Duodenal mucosa (tissue), 2 donors: ENCODE results near the gene JAZF1.

Experiments used
- H3K27ac ChIP-seq: one replicate; pipeline ENCODE4 v1.7.0; 2013; ENCODE audit warnings: low read depth, low read length
- H3K27me3 ChIP-seq, 2 donors: one replicate each; pipeline ENCODE4 v1.7.0; 2013; ENCODE audit warnings: low read length in 2 of 2, control low read depth in 1 of 2; ENCODE audit not compliant: insufficient read depth in 2 of 2, control insufficient read depth in 1 of 2
- H3K36me3 ChIP-seq, 2 donors: one replicate each; pipeline ENCODE4 v1.7.0; 2013; ENCODE audit warnings: low read length in 2 of 2, control low read depth in 1 of 2; ENCODE audit not compliant: insufficient read depth in 2 of 2, control insufficient read depth in 1 of 2
- H3K4me1 ChIP-seq, 2 donors: one replicate each; pipeline ENCODE4 v1.7.0; 2013; ENCODE audit warnings: low read length in 2 of 2, control low read depth in 1 of 2; ENCODE audit not compliant: insufficient read depth in 2 of 2, control insufficient read depth in 1 of 2
- H3K4me3 ChIP-seq, 2 donors: one replicate each; pipeline ENCODE4 v1.7.0; 2013; ENCODE audit warnings: low read length in 2 of 2, low read depth in 1 of 2
- H3K9ac ChIP-seq, 2 donors: one replicate each; pipeline ENCODE4 v1.7.0; 2013; ENCODE audit warnings: low read length in 2 of 2, low read depth in 1 of 2
- H3K9me3 ChIP-seq, 2 donors: one replicate each; pipeline ENCODE4 v1.7.0; 2013; ENCODE audit warnings: low read length in 2 of 2, control low read depth in 1 of 2; ENCODE audit not compliant: control insufficient read depth in 1 of 2

Gene JAZF1

DNA sequence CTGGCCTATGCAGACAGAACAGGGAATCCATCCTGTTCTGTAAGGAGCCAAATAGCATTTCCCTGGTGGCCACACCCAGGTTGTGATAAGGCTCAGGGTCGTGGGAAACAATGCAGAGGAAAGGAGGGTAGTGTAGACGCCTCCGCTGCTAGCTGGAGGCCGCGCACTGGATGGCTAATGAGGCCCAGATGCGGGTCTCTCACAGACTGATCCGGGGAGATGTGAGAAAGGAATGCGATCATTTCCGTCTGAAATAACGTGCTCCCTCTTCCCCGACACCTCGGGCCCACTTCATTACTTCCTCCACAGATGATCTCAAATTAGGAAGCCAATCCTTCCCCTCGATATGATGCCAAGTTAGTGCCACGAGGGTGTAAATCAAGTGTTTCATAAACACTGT lies 237.4 kb downstream of the JAZF1 start:
- no peaks in the 10 kb centered on the region for H3K27me3 ChIP-seq
- no peaks in the 10 kb centered on the region for H3K4me1 ChIP-seq
- H3K4me3 ChIP-seq: no peak overlapping the region
- H3K9ac ChIP-seq: no peak overlapping the region
- no peaks in the 10 kb centered on the region for H3K9me3 ChIP-seq
- H3K36me3 ChIP-seq: no peaks in the 10 kb centered on the region
- H3K27ac ChIP-seq: no peak overlapping the region

DNA sequence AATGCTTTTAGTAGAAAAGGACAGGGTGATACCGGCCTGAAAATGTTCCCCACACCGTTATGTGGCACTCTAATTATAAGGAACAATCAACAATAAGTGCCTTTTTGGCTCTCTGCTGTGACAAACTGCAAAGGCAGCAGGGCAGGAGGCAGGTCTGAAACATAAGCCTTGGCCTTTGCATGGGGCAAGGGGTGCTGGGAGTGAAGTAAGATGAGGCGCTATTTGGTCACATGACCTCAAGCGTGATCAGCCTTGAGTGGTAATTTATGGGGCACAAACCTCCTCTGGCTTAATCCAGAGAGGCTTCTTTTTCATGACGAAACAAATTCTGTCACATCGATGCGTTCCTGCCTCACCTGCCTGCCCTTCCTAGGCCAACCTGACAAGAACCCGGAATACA lies 237.9 kb downstream of the JAZF1 start:
- H3K4me3 ChIP-seq: no peak overlapping the region
- H3K36me3 ChIP-seq: no peaks in the 10 kb centered on the region
- H3K27ac ChIP-seq: no peak overlapping the region
- no peaks in the 10 kb centered on the region for H3K4me1 ChIP-seq
- H3K9me3 ChIP-seq: no peaks in the 10 kb centered on the region
- H3K27me3 ChIP-seq: no peaks in the 10 kb centered on the region
- no peak overlapping the region for H3K9ac ChIP-seq

DNA sequence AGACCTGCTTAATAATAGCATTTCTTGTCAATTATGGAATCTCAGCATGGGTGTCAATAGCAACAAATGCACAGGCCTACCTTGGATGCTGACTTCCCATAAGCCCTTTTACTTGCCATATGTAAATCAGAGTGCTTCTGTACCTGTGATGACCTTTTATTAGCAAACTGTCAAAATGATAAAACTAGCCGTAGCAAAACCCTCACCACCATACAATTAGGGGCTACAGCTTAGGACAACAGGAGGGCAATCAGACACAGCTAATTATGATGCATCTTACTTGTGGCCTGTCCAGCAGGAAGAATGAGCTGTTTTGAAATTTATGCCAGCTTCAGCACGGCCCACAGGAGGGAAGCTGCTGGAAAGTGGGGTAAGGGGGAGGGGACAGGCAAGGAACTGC lies 239.1 kb downstream of the JAZF1 start:
- no peak overlapping the region for H3K9ac ChIP-seq
- no peak overlapping the region for H3K4me3 ChIP-seq
- no peaks in the 10 kb centered on the region for H3K9me3 ChIP-seq
- H3K27me3 ChIP-seq: no peaks in the 10 kb centered on the region
- H3K4me1 ChIP-seq: no peaks in the 10 kb centered on the region
- H3K27ac ChIP-seq: no peak overlapping the region
- no peaks in the 10 kb centered on the region for H3K36me3 ChIP-seq

DNA sequence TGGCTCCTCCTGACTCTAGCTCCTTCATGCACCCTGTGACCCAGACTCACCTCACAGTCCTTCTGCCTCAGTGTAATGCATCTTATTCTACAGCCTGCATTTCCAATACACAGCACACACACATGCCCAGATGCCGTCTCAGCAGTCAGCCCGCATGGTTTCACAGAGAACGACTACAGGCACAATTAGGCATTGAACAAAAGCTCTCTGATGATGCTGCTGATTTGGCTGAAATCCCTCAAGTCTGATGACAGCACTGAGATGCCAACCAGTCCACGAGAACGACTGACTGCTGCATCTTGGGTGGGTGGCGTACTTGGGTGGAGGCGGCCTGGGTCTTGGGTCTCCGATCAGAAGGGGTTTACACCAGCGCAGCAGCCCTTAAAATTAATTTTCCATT lies 240.3 kb downstream of the JAZF1 start:
- no peak overlapping the region for H3K4me3 ChIP-seq
- no peak overlapping the region for H3K27ac ChIP-seq
- H3K36me3 ChIP-seq: no peaks in the 10 kb centered on the region
- no peaks in the 10 kb centered on the region for H3K27me3 ChIP-seq
- H3K9me3 ChIP-seq: no peaks in the 10 kb centered on the region
- no peak overlapping the region for H3K9ac ChIP-seq
- no peaks in the 10 kb centered on the region for H3K4me1 ChIP-seq

DNA sequence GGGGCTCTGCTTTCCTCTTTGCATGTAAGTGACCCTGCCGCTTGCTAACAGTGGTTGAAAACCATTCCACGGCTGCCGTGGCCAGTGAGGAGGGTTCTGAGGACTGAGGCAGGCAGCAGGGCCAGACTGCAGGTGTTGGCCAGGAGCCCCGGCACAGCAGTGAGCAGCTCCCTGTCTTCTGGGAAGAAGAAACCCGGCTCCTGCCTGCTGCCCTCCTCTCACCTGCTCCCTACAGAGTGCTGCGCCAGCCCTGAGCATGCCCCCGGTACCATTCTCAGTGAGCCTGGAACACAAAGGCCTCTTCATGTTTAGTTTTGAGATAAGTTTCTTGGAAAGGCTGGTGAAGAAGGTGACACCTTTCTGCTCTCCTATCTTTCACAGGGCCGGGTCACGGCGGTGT lies 240.7 kb downstream of the JAZF1 start:
- no peak overlapping the region for H3K9ac ChIP-seq
- no peak overlapping the region for H3K4me3 ChIP-seq
- H3K27ac ChIP-seq: no peak overlapping the region

DNA sequence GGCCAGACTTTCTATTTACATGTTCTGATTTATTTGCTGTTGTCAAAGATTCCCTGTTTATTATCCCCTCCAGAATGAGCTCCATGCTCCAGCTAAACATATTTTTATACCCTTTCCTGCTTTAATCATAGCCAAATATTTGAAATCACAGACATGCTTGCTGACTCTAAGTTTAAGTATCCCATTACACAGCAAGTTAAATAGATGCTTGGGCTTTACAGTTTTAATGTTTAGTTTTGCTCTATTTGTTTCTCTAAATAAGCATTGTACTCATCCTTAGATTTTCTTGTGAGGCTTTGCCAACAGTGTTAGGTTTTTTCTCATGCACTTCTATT lies 243.9 kb downstream of the JAZF1 start:
- no peak overlapping the region for H3K9ac ChIP-seq
- H3K27ac ChIP-seq: no peak overlapping the region
- H3K4me3 ChIP-seq: no peak overlapping the region
- no peaks in the 10 kb centered on the region for H3K27me3 ChIP-seq
- no peaks in the 10 kb centered on the region for H3K9me3 ChIP-seq
- H3K4me1 ChIP-seq: no peaks in the 10 kb centered on the region
- H3K36me3 ChIP-seq: no peaks in the 10 kb centered on the region

More for the DNA sequence above, 240.7 kb downstream of the JAZF1 start:
- H3K36me3 ChIP-seq: no peaks in the 10 kb centered on the region
- H3K4me1 ChIP-seq: no peaks in the 10 kb centered on the region
- H3K9me3 ChIP-seq: no peaks in the 10 kb centered on the region
- no peaks in the 10 kb centered on the region for H3K27me3 ChIP-seq

DNA sequence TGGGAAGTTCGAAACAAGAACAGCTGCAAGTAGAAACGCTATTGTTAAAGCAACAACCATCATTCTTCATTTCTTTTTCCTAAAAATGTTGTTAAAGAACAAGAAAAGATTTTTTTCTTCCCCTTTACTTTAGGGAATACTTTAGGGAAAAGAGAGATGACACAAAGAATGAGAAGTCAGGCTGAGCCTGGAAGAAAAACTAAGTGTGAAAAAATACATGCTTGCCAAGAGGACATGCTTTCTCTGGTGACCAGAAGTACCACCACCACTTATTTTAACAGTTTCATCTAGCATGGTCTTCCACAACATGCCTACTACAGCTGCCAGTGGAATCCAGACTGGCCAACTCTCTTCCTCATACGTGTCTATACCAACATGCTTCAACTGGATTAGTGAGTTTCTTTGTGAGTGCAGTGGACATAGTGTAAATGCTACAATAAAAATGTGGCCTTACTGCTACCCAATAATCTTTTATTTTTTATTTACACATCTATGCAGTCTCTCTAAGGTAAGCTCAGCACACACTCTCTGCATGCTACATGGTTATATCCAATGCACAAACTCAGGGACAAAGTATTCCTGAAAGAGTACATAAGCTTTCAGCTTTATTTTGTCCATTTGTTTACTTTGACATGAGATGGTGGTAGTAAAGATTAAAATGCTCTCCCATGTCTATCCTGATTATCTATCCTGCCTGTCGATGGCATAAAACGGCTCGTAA lies 244.4 kb downstream of the JAZF1 start:
- no peaks in the 10 kb centered on the region for H3K4me1 ChIP-seq
- H3K9ac ChIP-seq: no peak overlapping the region
- no peaks in the 10 kb centered on the region for H3K27me3 ChIP-seq
- no peak overlapping the region for H3K4me3 ChIP-seq
- no peaks in the 10 kb centered on the region for H3K9me3 ChIP-seq
- no peaks in the 10 kb centered on the region for H3K36me3 ChIP-seq
- H3K27ac ChIP-seq: no peak overlapping the region

DNA sequence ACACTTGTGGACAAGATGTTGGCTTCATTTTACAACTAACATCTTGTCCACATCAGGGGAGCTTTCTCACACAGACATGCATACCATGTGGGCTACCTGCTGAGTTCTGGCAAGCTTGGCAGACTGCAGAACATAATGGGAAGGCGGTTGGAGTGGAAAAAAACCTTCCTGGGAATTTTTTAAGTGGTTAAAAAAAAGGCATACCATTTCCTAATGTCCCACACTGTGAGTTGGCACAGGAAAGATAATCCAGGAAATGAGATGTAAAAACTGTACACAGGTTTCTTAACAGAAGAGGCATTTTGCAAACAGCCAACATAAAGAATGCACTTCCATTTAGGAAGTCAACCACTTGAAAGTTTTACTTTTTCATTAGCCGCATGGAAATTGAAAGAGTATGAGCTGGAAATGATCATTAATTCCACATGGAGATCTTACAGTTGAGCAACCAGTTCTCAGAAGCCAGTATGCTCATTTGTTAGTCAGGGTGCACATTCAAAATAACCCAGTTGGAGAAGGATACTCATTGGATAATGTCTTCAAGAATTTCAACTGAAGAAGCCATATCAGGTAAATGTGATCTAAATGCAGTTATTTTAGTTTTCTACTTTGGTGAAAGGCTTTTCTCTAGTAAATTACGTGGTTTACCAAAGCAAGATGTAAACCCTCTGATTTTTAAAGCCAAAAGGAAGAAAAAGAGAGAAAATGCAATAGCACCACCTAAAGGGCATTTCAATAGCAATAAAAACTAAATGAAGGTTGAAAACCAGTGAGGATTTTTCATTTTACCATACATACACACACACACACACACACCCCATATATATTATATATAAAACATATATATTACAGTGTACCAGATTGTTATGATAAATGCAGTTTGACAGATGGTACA lies 246.7 kb downstream of the JAZF1 start:
- Histone ChIP-seq H3K9me3 (no peaks in the 10 kb centered on the region), H3K4me3 (no peak overlapping the region), H3K27me3 (no peaks in the 10 kb centered on the region), H3K9ac (no peak overlapping the region), H3K36me3 (no peaks in the 10 kb centered on the region), H3K27ac (no peak overlapping the region), H3K4me1 (no peaks in the 10 kb centered on the region)

DNA sequence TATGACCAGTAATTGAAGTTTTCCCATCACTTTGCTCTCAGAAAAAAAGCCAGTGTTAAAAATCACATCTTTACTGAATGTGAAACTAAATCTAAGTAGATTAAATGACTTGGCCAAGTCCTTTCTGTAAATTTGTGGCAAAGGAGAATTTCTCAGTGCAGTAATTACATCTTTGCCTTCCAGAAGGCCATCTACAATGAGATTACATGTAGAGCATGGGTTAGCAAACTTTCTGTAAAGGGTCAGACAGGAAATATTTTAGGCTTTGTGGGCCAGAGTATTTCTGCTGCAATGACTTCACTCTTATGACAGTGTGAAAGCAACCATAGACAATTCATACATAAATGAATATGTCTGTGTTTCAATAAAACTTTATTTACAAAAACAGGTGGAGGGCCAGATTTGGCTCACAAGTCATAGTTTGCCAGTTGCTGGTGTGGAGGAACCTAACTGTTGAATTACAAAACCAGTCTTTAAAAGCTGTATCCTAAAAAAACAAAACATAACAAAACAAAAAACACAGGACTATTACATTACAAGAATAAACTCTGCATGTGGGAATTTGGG lies 249.6 kb downstream of the JAZF1 start:
- Histone ChIP-seq H3K9me3 (no peaks in the 10 kb centered on the region), H3K4me3 (no peak overlapping the region), H3K27me3 (no peaks in the 10 kb centered on the region), H3K4me1 (no peaks in the 10 kb centered on the region), H3K36me3 (no peaks in the 10 kb centered on the region), H3K9ac (no peak overlapping the region), H3K27ac (no peak overlapping the region)

DNA sequence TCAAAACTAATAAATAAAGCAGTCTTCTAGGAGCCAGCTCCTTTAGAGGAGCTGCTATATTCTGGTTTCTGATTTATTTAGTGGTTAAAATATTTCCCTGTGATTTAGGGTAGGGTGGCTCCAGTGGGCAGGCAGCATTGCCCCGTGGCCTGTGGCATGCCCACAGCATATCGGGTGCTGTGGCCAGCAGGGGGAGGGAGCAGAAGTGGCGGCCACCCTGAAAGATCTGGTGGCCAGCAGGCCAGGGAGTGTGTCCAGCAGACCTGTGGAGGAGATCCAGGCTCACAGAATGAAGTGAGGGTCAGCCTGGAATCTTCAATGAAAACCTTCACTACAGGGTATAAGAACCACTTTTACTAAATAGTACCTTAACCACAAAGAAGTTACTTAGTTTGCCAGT lies 251.5 kb downstream of the JAZF1 start:
- Histone ChIP-seq H3K9ac (no peak overlapping the region), H3K27me3 (no peaks in the 10 kb centered on the region), H3K36me3 (no peaks in the 10 kb centered on the region), H3K27ac (no peak overlapping the region), H3K9me3 (no peaks in the 10 kb centered on the region), H3K4me1 (no peaks in the 10 kb centered on the region), H3K4me3 (no peak overlapping the region)
